GM21515 (cell line): ENCODE measurements around the gene LPIN2.

Source experiments
- ATAC-seq: cut with Tn5 transposase; IDR thresholded peaks from one replicate; pipeline ENCODE4 v1.9.1; 2021; ENCODE audit not compliant: unreplicated experiment

The LPIN2 gene

DNA sequence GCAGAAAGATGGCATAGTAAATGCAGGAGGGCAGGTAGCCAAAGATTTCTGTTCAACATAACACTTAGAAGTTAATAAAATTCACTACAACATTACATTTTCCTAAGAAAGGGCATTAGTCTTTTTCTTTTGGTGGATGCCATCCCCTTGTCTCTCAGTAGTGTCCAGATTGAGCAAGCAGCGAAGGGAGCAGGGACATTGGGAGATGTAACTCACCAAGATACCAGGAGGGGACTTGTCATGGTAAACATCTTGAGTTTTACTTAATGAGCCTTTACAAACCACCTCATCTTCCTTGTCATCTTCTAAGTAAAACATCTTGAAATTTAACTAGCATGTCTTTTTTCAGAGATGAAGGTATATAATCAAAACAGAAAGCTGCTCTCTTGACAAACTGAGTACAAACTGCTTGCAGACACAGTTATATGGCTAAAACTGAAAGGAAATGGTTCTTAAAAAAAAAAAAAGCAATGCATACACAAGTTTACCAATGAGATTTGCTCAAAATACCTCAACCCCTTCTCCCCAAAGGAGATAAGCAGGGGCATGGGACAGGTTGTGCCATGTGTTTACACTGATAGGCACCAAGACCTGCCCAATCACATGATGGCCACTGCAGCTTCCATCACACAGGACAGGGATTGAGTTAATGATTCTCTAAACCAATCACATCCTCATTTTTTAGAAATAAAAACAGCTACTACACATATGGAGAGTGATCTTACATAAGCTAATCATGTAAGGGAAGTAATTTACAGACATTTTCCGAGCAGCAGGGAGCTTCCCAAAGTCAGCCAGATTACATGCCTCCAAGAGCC lies 30.3 kb downstream of the LPIN2 start:
- ATAC-seq = no peak

DNA sequence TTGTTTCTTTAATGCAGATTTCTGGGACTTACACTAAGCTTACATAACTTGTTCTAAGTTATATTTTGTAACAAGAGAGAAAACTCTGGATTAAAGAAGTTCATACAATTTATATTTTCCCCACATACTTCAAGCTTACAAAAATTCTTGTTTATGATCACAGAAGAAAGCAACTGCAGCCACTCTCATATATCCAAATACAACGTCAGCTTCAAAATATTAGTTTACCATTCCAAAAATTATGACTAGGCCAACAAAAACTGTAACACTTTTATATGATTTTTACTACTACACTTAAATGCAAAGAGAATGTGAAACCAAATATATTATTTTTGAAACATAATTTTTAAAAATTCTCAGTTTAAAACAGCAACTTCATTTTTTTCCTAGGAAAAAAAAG lies 30.9 kb downstream of the LPIN2 start:
- no peak for ATAC-seq

DNA sequence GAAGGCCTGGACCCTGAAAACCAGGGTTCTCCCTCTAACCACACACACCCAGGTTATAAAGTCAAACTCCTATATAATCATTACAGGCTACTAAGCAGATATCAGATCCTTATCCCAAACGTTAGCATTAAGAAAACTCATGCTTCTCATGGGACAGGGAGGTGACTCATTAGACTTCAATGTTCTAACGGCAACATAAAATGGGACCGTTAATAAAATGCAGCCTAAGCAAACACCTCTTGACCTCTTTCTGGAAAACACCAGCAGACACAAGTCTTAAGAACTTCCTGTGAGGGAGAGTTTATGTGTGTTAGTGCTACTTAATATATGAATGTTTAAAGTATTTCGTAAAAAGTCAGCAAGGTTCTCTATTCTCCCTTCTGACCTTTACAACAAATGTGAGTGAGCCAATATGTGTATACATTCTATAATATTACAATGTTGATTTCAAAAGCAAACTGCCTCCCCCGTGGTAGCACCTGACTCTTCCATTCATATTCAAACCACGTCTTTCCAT lies 31.7 kb downstream of the LPIN2 start:
- no peak for ATAC-seq

DNA sequence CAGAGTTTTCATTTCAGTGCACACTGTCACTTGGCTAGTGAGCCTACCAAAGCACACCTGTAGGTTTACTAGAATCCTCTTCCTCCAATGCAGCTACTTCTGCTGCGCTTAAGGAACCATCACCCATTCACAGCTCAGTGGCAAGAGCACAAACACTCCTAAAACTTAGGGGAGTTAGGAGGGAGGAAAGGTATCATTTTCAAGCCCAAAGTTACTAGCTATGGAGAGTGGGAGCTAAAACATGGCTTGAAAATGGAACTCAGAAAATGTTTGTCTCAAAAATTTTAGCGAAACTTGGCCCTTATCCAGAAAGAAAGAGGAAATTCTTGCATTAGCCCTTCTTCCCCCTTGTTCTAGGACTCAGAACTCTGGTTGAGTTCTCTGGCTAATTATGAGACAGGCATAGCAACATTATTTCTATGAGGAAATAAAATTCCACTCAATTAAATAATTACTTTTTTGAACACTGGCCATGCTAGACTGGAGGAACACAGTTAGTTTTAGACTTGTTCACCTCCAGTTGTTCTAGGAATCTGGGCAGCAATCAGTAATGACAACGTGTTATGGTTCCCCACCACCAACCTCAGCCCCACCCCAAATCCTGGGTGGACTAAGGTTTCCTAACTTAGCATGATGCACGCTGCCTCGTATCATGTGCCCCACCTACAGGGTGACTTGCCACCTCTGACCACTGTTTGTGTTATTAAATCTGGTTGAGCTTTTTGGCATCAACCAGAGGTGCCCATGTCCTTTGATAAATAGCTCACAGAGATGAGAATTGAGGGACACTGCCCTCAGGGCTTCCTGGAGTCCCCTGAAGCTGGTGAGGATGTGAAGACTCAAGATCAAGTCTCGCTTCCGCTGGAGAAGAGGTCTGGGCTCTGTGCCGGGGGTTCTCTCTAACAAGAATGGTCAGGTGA lies 32.8 kb downstream of the LPIN2 start:
- no peak for ATAC-seq

DNA sequence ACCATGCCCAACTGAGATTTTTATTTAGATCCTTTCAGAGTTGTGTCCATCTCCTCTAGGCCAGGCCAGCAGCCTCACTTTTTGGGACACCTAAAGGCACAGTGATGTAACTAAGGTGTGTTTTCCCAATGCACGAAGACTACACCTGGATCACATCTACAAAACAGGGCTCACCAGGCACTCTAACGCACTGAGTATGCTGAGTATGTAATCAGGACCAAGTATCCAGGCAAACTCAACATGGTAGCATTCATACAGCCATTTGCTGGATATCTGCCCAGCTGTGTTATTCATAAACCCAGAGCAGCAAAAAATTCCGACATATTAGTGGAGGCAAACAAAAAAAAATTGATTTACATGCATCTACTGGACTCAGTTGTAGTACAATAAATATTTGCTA lies 33.8 kb downstream of the LPIN2 start:
- no peak for ATAC-seq

DNA sequence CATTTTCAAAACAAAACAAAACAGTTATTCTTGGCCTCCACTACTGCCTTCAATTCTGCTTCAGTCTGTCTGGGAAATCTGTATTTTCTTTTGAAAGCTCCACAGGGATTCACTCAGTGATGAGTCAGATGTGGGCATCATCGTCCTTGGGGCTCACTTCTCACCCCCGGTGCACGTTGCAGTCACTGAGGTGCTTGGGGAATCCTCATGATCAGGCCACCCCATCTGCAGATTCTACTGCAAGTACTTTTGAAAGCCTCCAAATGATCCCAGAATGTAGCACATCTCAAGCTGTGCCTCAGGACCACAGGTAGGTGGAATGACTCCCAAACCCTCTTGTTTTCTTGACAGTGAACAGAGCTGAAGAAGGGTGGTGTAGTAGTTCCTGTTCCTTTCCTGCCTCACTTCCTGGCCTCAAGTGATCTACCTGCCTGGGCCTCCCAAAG lies 34.3 kb downstream of the LPIN2 start:
- no peak for ATAC-seq

DNA sequence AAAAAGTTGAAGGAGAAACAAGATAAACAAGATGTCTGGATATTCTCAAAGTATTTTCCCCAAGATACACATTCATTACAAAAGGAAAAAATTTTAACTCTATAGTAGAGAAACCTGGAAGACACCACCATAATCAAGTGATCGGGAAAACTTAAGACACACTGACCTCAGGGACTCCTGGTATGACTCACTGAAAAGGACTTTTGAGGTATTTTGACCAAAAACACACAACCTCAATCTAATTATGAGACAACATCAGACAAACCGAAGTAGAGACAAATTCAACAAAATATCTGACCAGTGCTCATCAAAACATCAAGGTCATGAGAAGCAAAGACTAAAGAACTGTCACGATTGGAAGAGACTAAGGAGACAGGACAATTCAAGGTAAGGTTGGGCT lies 34.7 kb downstream of the LPIN2 start:
- no peak for ATAC-seq

DNA sequence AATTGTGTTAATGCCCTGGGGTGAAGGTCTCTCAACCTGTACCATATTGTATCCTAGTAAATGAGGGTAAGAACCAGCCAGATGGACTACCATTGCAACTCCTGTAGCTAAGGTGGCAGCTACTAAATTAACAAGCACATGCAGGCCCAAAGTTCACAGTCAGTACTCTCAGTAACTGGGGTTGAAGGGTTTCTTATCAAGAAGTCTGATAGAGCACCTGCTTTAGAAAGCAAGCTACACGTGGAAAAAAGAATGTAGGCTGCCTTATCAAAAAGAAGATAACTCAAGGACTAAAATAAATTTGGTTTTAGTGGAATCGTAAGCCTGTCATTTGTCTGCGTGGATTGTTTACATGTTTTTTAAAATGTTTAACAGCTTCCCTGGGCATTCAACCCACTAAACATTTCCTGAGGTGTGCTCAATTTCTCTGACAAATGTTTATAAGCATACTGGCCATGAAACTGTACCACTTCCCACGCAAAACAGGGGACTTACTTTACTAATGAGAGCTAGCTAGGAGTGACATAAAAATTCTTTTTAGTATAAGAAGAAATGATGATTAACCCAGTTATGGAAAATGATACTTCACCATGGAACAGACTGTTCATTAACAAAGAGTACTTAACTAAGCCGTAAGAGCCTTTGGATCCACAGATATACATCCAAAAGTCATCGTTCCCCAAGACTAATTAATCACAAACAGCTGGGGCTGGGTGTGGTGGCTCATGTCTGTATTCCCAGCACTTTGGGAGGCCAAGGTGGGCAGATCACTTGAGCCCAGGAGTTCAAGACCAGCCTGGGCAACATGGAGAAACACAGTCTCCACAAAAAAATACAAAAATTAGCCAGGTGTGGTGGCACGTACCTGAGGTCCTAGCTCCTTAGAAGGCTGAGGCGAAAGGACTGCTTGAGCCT lies 36.5 kb downstream of the LPIN2 start:
- ATAC-seq = no peak

DNA sequence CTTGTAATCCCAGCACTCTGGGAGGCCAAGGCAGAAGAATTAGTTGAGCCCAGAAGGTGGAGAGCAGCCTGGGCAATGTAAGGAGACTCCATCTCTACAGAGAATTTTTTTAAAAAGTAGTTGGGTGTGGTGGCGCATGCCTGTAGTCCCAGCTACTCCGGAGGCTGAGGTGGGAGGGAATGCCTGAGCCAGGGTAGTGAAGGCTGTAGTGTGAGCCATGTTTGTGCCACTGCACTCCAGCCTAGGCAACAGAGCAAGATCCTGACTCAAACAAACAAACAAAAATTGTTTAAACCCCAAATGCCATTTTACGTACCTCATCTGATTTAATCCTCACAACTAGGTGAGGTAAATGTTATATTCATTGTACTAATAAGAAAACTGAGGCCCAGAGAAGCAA lies 38.2 kb downstream of the LPIN2 start:
- no peak for ATAC-seq

DNA sequence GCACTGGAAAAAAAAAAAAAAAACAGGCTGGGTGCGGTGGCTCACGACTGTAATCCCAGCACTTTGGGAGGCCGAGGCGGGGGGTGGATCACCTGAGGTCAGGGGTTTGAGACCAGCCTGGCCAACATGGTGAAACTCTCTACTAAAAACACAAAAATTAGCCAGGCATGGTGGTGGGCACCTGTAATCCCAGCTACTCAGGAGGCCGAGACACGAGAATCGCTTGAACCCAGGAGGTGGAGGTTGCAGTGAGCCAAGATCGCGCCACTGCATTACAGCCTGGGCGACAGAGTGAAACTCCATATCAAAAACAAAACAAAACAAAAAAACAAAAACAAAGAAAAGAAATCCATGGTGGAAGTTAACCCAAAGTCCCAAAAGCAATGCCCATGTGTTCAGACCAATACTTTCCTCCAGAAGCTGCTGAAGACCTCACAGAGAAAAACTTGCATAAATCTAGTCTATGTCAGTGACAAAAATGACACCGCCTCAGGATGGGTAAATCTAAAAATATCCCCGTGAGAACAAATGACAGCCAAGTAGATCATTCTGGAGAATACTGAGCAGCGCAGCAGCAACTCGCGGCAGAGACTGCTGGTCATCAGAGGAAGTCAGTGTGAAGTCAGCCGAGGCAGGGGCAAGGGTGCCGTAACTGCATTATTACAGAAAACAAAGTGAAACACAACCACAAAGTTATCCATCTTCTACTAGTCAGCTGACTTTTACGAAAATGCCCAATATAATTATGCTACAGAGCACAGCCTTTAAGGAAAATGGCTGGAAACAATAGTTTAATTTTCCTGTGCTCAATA lies 41.0 kb downstream of the LPIN2 start:
- peak; percentile 83 for ATAC-seq

DNA sequence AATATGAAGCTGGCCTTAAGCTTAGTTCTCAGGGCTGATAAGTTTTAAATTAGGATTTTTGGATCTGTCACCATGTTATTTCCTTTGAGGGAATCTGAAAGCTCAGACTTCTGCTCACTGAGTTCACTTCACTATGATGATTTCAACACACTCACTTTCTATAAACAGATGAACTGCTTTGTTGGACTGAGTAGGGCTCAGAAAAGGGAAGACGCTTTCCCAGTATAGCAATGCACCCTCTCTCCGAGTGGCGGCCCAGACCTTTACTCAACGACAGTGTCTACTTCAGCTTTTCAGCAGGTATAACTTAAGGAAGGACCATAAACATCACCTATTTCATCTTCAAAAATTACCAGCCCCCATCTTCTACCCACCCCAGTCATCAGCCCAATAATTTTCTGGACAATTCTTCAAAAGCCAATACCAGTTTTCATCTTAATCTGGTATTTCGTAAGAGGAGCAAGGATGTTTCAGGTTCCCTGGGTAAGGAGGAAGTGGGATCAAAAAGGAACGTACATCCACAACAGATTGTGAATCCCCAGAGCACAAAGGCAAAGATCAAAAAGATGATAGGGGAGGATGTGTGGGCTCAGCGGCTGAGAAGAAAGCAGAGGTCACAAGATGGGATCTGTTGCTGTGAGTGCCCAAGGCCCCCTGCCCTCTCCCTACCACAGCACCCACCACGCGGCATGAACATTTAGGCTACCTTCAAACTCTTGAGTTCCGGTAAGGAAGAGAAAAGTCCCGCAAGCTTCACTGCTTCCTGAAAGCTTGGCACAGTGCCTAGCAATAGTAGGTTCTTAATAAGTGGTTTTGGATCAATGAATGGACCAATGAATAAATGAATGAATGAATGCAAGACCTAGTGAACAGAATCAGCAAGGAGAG lies 41.9 kb downstream of the LPIN2 start:
- no peak for ATAC-seq

DNA sequence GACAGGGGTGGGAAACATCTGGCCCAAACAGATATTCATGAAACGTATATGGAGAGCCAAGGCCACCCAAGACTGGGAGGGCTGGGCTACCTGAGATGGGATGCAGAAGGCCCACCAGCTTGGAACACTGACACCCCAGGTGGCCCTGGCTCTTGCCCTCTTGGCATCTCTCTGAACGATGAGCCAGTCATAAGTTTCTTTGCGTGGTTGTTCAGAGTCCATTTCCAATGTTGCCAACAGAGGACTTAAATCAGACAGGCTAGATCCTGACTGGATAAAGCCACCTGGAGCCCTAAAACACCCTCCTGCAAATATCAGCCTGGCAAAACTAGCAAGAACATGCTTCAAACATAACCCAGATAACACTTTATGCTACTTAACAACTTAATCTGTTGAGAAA lies 42.6 kb downstream of the LPIN2 start:
- ATAC-seq = no peak

DNA sequence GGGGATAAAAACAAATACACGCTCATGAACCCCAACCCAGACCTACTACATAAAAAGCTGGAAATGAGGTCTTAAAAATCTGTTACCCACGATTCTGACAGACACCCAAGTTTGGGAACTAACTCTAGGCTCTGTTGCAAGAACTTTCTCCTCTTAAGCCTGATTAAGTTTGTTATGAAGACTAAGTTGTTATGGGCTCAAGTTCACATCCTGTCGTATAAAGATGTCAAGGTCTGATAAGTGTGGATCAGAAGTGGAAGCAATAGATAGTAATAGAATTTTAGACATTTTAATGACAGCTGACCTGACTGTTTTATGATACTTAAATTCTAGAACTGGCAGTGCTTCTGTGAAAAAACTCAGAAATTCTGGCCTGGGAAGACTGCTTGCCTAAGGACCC lies 43.2 kb downstream of the LPIN2 start:
- no peak for ATAC-seq

DNA sequence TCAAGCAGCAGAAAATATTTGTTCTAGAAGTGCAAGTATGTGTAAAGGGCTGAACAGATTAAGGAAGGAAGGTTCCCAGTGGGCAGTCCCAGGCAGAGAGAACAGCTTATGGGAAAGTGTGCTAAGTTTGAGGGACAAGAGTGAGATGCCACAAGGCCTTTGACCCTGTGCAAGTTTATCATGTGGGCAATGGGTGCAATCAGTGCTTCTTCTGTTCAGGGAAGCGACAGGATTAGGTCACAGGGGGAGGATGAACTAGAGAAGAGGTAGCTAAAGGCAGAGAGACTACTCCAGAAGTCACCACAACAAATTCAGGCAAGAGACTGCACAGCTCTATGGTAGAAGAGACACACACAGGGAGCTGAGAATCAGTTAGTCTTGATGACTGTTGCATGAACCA lies 44.3 kb downstream of the LPIN2 start:
- ATAC-seq = no peak

DNA sequence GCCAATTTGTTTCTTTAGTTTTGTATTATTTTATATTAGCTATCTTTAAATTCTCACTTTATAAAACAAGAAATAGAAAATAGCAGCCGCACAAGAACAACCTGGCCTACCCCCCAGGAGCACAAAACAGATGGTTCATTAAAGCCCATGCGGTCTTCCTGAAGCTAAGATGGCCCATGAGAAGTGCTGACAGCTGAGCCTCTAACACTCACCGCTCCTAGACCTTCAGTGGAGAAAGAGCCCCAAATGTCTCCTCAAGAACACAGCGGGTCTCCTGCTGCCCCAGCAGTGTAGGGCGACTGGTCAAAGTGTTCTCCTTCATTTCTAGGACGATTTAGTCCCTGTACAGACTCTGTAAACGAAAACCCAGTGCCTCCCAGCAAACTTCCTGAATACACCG lies 45.1 kb downstream of the LPIN2 start:
- ATAC-seq = no peak

DNA sequence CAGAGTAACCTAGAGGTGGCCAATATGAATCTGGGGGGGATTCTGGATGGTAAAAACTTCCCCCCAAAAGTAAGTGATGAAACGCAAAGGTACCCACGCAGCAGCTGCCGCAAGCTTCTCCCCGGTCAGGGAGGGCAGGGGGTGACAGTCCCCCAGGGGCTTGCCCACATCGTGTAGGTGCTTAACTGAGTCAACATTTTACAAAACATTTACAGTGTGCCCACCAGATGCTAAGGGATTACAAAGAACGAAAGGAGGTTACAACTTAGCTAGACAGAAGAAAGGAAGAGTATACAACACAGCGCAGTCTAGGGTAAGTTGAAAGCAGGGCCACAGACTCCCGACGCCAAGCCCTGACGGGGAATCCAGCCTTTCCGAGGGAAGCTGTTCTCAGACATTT lies 45.6 kb downstream of the LPIN2 start:
- no peak for ATAC-seq

DNA sequence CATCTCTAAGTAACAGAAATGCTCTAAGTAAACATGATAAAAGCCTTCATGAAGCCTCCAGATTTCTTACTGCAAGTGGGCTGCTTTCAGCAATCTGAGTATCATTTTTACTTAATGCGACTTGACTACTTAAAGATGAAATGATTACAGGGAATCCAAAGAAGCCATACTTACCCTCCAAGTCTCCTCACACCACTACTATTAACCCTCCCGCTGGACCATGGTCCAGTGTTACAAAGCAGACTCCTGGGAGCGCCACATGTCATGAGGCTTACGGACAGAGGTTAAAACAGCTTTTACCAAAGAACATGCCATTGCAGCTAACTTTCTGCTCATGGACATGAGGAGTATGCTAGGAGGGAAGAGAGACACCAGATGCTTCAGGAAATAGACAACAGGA lies 46.4 kb downstream of the LPIN2 start:
- ATAC-seq = no peak

DNA sequence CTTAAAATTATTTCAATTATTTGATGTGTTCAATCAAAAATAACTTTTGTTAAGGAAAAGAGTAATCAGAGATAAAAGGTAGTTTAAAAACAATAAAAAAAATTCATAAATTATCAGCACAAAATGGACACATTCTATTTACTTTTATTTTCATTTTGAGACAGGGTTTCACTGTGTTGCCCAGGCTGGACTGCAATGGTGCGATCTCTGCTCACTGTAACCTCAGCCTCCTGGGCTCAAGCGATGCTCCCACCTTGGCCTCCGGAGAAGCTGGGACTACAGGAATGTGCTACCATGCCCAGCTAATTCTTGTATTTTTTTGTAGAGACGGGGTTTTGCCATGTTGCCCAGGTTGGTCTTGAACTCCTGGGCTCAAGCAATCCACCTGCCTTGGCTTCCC lies 47.1 kb downstream of the LPIN2 start:
- ATAC-seq = no peak

DNA sequence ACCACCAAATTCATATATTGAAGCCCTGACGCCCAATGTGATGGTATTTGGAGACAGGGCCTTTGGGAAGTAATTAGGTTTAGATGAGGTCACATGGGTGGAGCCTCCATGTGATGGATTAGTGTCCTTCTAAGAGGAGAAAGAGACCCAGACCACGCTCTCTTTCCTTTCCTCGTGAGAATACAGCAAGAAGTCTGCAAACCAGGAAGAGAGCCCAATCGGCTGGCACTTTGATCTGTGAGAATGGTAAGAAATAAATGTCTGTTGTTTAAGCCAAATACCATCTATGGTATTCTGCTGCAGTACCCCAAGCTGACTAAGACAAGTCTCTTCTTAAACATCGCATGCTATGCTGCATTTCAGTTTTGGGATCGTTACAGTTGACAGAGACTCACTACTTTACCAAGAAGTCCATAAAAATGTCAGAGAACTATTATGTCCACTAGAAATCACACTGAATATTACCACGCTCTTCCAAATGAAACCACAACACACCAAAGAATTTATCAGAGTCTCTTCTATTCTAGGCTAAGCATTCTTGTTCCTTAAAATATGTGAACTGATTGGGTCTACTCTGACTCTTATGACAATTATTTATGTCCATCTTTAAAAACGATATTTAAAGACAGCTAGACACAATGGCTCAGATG lies 48.5 kb downstream of the LPIN2 start:
- no peak for ATAC-seq
